AG04449 (cell line): Measurements from ENCODE around the gene SIRT1.
"Not testable (repeated sequence)": the region's sequence is repeated elsewhere in the genome, so short reads cannot be mapped to it uniquely, and the experiment has no call there.

Source experiments
- CTCF ChIA-PET: fragments of 350-600 bp; formaldehyde crosslinking; extraction: SDS; loops from one replicate; lab custom pipeline; 2021; ENCODE audit warnings: antibody characterized with exemption; lab: Yijun Ruan, JAX
- POLR2A ChIA-PET: fragments of 400-600, 350-600 bp; formaldehyde crosslinking; extraction: SDS; loops from one replicate; lab custom pipeline; 2020; ENCODE audit warnings: antibody characterized with exemption, inconsistent platforms; lab: Yijun Ruan, JAX
- DNase-seq: peaks from one replicate; pipeline ENCODE4 v3.0.0-alpha.2; 2010; ENCODE audit warnings: low read depth, low spot score
- H3K4me3 ChIP-seq: 2 replicates; pipeline ENCODE4 v1.5.1; 2011; ENCODE audit warnings: low read depth, mild to moderate bottlenecking, control low read depth, low read length
- TF ChIP-seq, protein P1 (sequence below): IDR thresholded peaks from one replicate; pipeline ENCODE4 v1.5.1; 2011; ENCODE audit warnings: mild to moderate bottlenecking, moderate library complexity, low read length, control low read depth, inconsistent platforms; ENCODE audit not compliant: insufficient read depth; ENCODE audit errors: missing control alignments

The SIRT1 gene

DNA sequence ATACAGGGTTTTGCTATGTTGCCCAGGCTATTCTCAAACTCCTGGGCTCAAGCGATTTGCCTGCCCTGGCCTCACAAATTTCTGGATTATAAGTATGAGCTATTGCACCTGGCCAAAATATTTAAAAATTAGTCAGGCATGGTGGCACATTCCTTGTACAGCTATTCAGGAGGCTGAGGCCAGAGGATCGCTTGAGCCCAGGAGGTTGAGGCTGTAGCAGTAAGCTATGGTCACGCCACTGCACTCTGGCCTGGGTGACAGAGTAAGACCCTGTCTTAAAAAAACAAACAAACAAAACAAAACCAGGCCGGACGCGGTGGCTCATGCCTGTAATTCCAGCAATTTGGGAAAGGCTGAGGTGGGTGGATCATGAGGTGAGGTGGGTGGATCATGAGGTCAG lies 14.5 kb upstream of the SIRT1 start:
- POLR2A ChIA-PET: no interaction called here
- DNase-seq: no peak
- TF ChIP-seq, protein P1, sequence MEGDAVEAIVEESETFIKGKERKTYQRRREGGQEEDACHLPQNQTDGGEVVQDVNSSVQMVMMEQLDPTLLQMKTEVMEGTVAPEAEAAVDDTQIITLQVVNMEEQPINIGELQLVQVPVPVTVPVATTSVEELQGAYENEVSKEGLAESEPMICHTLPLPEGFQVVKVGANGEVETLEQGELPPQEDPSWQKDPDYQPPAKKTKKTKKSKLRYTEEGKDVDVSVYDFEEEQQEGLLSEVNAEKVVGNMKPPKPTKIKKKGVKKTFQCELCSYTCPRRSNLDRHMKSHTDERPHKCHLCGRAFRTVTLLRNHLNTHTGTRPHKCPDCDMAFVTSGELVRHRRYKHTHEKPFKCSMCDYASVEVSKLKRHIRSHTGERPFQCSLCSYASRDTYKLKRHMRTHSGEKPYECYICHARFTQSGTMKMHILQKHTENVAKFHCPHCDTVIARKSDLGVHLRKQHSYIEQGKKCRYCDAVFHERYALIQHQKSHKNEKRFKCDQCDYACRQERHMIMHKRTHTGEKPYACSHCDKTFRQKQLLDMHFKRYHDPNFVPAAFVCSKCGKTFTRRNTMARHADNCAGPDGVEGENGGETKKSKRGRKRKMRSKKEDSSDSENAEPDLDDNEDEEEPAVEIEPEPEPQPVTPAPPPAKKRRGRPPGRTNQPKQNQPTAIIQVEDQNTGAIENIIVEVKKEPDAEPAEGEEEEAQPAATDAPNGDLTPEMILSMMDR: no peak
- CTCF ChIA-PET: interaction anchor here (0.9 to 1.9 kb wide), 3 partner anchors 14 to 286 kb away, joined by 3 to 7 read pairs (median 4); no protein-coding TSS in a partner anchor
- H3K4me3 ChIP-seq: no peak overlapping the region

DNA sequence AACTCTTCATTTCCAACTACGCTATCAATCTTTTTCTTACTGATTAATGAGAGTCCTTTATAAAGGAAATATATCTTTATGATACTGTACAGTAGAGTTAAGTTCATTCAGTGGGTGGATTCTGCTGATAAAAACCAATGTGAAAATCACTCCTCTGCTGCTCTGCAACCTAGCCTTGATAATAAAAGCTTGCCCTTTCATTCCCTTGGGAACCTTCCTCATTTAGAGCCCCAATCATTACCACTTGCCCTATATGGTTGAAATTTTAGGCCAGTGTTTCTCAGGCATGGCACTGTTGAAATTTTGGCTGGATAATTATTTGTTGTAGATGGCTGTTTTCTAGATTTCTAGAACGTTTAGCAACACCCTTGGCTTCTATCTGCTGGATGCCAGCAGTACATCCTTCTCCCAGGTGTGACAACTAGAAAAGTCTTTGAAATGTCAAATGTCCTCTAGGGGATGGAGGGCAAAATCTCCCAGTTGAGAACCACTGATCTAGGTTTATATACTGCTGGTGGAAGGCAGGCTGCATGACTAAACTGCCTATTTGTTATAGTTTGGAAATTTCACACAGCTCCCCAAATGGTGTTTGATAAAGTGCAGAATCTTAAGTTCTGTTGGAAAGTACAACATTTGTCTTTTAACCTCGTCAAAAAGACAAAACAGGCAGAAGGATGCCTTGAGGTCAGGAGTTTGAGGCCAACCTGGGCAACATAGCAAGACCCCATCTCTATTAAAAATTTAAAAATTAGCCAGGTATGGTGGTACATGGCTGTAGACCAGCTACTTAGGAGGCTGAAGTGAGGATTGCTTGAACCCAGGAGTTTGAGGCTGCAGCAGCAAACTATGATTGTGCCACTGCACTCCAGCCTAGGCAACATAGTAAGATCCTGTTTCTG lies 8.9 kb upstream of the SIRT1 start:
- H3K4me3 ChIP-seq: no peak overlapping the region
- POLR2A ChIA-PET: interaction anchor here (0.6 kb wide), 1 partner anchor 20 kb away, joined by 3 read pairs; no protein-coding TSS in a partner anchor
- TF ChIP-seq, protein P1: no peak
- DNase-seq: no peak
- CTCF ChIA-PET: interaction anchor here (0.7 to 1.0 kb wide), 2 partner anchors 10 to 19 kb away, joined by 3 to 5 read pairs; no protein-coding TSS in a partner anchor

DNA sequence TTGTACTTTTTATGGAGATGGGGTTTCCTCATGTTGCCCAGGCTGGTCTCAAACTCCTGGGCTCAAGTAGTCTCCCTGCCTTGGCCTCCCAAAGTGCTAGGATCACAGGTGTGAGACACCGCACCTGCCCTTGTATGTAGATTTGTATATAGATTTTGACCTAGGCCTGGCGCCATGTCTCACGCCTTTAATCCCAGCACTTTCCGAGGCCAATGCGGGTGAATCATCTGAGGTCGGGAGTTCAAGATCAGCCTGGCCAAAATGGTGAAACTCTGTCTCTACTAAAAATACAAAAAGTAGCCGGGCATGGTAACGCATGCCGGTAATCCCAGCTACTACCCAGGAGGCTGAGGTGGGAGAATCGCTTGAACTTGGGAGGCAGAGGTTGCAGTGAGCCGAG lies 7.0 kb upstream of the SIRT1 start:
- DNase-seq, H3K4me3 ChIP-seq, POLR2A ChIA-PET: not testable (repeated sequence)
- CTCF ChIA-PET: interaction anchor here (0.7 kb wide), 1 partner anchor 22 kb away, joined by 4 read pairs; no protein-coding TSS in a partner anchor

DNA sequence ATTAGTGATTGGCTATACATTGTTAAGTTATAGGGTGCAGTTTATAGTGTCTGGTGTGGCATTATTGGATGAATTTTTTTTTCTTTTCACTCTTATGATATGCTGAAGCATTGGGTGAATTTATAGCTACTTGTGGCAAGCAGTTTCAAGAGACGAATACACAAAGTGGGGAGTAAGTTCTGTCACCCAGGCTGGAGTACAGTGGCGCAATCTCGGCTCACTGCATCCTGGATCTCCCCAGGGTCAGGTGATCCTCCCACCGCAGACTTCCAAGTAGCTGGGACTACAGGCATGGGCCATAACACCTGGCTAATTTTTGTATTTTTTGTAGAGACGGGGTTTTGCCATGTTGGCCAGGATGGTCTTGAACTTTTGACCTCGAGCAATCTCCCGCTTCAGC lies 6.3 kb upstream of the SIRT1 start:
- CTCF ChIA-PET: interaction anchor here (0.7 kb wide), 1 partner anchor 23 kb away, joined by 4 read pairs; no protein-coding TSS in a partner anchor
- H3K4me3 ChIP-seq: no peak overlapping the region
- no peak for DNase-seq
- TF ChIP-seq, protein P1: no peak
- POLR2A ChIA-PET: no interaction called here

DNA sequence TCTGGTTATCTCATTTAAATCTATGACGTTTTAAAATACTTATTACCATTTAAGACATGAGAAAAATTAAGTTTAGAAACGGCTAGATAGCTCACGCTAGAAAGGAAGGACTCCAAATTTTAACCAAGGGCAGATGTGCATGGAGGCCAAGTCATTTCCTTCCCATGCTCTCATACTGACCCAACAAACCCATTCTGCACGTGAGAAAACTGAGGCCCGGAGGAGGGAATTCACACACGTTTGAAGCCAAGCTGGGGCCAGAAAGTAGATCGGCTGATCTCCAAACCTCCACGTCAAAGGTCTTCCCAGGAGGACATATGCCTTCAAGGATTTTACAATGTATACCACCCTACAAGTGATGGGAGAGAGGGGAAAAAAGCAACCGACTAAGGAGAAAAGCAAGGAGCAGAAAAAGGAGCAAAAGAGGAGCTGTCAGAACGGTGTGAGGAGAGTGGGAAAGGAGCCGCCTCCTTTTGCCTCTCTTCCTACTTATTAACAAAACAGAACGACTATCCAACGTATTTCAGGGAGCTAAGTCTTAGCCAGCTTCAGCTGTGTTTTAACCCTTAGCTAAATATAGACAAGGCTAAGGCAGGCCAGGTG lies 645 bp upstream of the SIRT1 start:
- TF ChIP-seq, protein P1: no peak
- POLR2A ChIA-PET: interaction anchor here (1.0 kb wide), 1 partner anchor 10 kb away, joined by 4 read pairs; no protein-coding TSS in a partner anchor
- CTCF ChIA-PET: interaction anchor here (0.8 to 2.3 kb wide), 5 partner anchors 13 to 418 kb away, joined by 4 to 16 read pairs (median 4); no protein-coding TSS in a partner anchor
- DNase-seq: no peak
- peak overlapping the region; percentile 76 for H3K4me3 ChIP-seq

DNA sequence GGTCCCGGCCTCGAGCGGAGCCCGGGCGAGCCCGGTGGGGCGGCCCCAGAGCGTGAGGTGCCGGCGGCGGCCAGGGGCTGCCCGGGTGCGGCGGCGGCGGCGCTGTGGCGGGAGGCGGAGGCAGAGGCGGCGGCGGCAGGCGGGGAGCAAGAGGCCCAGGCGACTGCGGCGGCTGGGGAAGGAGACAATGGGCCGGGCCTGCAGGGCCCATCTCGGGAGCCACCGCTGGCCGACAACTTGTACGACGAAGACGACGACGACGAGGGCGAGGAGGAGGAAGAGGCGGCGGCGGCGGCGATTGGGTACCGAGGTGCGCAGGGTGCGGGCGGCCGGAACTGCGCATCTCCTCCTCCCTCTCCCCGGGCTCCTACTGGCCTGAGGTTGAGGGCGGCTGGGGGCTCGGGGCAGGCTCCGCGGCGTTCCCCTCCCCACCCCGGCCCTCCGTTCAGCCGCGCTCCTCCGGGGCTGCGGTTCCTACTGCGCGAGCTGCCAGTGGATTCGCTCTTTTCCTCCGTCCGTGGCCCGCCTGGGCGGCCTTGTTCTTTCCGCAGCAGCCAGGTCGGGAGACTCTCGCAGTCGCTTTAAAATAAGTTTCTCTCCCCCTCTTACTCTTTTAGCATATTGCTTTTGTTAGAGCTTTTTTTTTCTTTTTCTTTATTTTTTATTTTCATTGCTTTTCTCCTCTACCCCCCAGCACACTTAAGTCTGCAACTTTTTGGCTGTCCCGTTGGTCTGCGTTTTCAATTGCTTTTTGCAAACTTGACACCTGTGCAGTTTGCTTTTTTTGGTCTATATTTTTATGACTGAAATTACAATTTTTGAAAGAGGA lies 600 bp downstream of the SIRT1 start:
- ChIA-PET POLR2A (interaction anchor here (0.6 to 1.0 kb wide), 4 partner anchors 12 to 447 kb away, joined by 3 to 4 read pairs (median 3); partner anchors contain the start of gene HNRNPH3), CTCF (interaction anchor here (0.8 to 1.8 kb wide), 4 partner anchors 9 to 417 kb away, joined by 4 to 7 read pairs (median 6); no protein-coding TSS in a partner anchor)
- H3K4me3 ChIP-seq: peak overlapping the region; percentile 76
- TF ChIP-seq, protein P1: no peak
- no peak for DNase-seq
